Effector CD8-positive, alpha-beta T cell (primary cell): ENCODE measurements around the gene WWOX.

Source experiments
- DNase-seq: peaks from one replicate; lab custom pipeline; 2025; lab: John Stamatoyannopoulos, UW

WWOX gene

GRCh38 chr16:78142788-78143187 is 43.3 kb downstream of the WWOX start:
- DNase-seq = no peak

DNA sequence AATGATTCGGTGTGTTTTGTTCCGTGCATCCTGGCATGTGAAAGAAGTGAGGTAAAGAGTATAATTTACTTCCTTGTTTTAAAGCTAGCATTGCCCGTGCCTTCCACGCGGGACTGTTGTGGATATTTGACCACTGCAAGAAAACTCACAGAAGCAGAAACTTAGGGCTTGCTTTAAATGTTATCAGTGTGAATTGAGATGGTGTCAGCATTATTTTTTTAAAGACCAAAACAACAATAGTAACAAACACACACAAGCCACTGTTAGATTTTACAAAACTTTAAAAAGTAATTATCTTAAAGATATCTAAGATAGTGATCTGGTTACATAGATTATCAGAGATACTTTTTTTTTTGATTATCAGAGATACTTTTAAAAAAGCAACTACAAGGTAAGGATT is 47.4 kb downstream of the WWOX start:
- no peak for DNase-seq

GRCh38 chr16:78147911-78148401 is 48.5 kb downstream of the WWOX start:
- DNase-seq = no peak

GRCh38 chr16:78150233-78150632 is 50.8 kb downstream of the WWOX start:
- no peak for DNase-seq

DNA sequence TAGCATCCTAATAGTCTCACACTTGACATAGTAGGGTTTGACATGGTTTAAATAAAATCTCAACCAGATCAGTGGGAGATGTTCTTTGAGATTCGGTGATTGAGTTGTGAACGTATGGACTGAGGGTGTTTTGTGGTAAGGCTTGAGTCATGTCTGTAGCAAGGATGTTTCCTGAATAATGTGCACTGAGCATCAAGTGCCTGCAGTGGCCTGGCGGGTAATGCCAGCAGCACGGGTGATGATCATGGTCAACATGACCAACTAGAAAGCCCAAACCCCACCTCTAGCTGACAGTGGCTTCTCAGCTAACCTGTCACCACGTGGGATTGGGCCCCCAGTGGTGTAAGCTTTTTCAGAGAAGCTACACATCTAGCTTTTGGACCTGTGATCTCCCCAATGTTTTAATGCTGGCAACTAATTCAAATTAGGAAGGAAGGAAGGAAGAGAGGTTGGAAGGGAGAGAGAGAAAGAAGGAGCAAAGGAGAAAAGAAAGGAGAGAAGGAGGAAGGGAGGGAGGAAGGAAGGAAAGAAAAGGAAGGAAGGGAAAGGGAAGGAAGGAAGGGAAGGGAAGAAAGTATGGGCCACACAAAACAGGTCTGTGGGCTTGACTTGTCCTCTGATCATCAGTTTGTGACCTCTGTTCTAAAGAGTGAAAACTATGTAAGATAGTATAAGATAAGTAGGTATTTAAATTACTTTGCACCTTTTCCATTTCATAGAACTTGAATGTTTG is 55.4 kb downstream of the WWOX start:
- DNase-seq = no peak

GRCh38 chr16:78155791-78156345 is 56.4 kb downstream of the WWOX start:
- DNase-seq = no peak

- DNase-seq = no peak
Measured at GRCh38 chr16:78161023-78161729, 61.7 kb downstream of the WWOX start.

DNA sequence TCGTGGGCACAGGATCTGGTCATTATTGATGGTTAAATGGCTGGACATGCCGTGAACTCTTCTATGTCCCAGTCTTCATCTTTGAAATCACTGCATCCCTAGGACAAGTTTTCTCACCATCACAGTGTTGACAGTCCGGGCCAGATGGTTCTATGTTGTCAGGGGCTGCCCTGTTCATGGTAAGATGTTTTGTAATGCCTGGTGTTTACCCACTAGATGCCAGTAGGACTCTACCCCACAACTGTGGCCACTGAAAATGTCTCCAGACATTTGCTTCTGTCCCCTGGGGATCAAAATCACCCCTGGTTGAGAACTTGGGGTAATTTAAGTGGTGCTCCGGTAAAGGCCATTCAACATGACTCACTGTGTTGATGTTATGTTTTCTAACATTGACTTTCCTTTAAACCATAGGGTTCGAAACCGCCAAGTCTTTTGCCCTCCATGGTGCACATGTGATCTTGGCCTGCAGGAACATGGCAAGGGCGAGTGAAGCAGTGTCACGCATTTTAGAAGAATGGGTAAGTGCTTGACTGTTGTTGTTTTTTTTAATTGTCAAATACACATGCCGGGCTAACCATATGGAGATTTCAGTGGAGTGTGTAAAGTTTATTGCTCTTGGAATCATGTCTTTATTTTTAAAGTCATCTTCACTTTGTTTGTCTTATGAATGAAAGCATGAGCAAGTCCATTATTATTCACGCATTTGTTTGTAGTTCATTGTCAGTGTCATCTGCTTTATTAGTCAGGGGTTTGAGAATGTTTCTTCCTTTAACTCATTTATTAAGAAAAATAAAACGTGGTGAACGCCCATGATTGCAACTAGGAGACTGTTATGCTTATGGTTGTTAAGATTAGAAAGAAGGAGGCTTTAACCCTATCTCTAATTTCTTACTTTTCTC is 64.6 kb downstream of the WWOX start:
- DNase-seq = no peak

DNA sequence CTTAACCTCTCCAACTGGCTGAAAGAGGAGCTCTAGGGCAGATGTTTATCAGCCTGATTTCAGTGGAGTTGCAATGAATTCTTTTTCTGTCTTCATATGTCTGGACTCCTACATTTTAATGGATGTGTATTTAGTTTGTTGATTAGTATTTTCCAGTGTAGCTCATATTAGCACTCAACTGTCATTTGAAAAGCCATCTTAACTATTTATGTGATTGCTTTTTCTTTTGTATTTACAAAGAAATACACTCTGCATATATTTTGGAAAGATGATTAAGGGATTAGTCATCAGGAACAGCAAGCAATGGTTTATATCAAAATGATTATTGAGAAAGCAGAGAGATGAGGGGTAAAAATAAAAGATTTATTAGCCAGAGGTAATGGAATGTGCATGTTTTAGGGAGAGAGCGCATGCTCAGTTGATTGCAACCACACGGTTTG is 71.1 kb downstream of the WWOX start:
- DNase-seq = no peak

GRCh38 chr16:78175287-78175686 is 75.8 kb downstream of the WWOX start:
- no peak for DNase-seq

GRCh38 chr16:78176435-78176834 is 77.0 kb downstream of the WWOX start:
- DNase-seq = no peak

DNA sequence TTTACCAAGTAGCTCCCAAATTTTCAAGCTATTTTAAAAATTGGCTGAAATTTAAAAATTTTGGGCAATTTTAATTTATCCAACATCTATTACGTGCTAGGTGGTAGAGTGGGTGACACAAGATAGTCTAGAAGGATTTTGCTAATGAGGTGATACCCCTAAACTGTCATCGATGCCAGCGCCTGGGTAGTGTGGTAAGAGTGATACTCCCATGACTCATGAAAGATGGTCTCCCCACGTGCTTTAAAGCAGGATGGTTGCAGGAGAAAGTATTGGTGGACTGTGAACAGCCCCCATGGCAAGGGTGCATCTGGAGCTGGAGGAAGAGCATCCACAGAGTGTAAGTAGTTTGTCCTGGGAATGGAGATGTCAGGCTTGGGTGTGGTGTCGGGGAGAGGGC is 77.8 kb downstream of the WWOX start:
- DNase-seq = no peak

DNA sequence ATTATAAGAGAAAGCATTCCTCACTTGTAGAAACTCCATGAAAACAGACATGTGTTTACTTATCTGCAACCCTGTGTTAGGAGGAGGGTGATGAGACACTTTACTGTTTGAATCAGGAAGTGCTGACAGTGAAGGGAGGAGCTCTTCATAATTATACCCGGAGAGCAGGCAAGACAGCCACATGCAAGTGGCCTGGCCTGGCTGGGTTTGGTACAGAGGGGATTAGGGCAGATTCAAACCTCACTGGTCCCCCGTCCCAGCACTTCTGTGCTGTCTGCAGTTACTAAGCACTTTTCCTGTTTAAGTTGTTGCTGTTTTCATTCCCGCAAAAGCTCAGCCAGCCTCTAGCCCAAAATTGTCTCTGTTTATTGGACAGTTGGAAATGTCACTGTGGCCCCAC is 78.5 kb downstream of the WWOX start:
- DNase-seq = no peak

- DNase-seq = no peak
Measured at GRCh38 chr16:78179666-78180065, 80.2 kb downstream of the WWOX start.

GRCh38 chr16:78180349-78180748 is 80.9 kb downstream of the WWOX start:
- no peak for DNase-seq

DNA sequence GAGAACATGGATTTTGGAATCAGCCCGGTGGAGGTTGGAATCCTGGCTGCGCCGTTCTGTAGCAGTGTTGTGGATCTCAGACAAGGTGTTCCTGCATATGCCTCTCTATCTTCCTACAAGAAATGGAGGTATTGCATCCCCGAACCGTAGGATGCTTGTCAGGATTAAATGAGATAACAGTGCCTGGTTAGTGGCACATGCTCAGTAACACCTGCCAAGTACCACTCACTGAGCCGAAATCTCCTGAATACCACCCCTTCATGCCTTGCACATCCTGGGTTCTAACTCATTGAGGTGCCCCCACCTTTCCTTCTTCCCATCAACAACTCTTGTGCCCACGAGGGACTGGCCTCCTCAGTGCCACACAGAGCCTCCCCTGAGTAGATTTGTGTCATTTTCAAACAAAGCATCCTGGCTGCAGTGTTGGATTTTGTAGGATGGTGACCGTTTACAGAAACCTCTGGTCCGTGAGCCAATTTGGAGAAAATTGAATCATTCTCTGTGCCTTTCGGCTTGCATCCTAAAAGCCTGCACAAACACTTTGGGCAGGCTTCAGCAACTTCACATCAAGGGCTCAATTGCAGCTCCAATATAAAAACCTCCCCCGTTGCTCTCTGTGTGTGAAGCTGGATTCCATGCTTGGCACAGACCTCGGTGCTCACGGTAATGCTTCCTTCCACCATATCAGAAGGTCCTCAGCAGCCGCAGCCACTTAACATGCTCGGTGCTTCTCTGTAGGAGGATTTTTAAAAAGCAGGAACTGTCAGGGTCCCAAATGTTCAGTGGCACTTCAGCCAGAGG is 84.2 kb downstream of the WWOX start:
- no peak for DNase-seq

DNA sequence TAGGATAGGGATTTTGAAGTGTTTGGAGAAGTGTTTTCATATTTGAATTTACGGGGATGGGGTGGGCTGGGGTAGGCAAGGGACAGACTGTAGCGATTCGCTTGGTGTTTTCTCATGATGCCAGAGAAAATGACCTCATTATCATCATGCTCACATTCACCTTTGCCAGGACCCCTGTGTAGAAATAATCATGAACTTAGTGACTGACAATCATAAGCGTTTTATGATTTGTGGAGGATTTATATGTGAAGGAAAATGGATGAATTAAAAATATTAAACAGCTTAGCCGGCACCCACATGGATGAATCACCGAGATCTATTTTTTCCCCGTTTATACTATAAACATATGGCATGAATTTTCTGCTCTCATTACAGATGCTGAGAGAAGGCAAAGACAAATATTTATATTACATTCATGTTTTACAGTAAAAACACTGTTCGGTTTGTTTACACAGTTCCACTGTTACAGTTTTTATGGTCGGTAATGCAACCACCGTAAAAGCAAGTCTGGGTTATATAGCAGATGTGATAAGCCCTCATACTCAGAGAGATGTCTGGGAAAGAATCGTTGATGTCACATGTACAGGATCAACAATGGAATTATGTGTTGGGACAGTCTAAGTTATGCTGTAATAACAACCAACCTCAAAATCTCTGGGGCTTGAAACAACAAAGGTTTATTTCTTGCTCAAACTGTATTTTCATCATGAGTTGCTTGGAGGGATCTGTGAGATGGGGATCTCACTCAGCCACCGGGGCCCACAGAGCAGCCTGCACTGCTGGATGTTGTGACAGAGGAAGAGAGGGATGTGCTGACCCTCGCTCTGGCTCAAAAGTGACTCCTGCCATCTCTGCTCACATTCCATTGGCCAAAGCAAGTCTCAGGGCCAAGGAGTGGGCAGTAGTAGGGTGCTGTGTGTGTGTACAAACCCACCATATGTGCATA is 85.1 kb downstream of the WWOX start:
- DNase-seq = no peak

DNA sequence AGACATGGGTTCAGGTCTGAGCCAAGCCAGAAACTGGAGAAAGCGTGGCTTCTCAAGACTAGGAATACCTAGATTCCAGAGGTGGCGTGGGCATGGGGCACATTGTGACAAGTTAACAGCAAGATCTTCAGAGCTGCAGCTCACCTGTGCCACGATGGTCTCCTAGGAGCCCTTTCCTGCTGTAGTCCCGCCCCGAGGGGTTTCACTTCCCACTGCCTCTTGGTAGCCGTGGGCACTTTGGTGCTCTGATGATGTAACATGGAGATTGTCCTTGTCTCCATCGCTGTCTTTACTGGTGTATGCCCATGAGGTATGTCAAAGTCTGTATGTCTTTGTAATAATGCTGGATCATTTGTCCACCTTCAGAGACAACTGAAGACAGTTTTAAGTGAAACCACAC is 89.7 kb downstream of the WWOX start:
- no peak for DNase-seq

GRCh38 chr16:78192734-78193488 is 93.5 kb downstream of the WWOX start:
- DNase-seq = no peak
